ENCODE data around the gene USP7. TPM values are rescaled to one million over a fixed set of nuclear protein-coding genes. Genes with fewer than 3 reads are reported as not detected.

USP7 gene
- total and polyA plus RNA-seq, 8 donors = 70.4 to 159 (median 119) TPM

DNA sequence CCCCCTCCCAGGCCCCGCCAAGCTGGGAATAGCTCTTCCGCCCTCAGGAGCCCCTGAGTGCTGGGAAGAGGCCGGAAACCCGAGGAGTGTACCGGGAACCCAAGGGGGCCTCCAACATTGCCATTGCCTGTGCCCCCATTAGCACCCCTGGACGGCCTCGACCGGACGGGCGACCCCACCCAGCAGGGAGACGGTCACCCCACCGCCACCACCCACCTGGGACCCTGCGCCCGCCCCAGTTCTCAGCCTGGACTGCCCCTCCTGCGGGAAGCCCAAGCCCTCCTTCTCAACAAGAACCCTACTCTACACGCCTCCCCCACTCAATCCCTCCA is 96.9 kb downstream of the USP7 start:
- Histone ChIP-seq H3K4me1 (peaks cover 28 to 83% of the 10 kb centered on the region in 2 donors), H3K36me3 (no peaks in the 10 kb centered on the region), H3K9me3 (no peaks in the 10 kb centered on the region), H3K27me3 (no peaks in the 10 kb centered on the region), H3K27ac (peak overlapping the region; percentile 81 to 88), H3K4me3 (peak overlapping the region; percentile 42 to 87)
- no peak for TF ChIP-seq CTCF (IDR thresholded peaks at IDR 0.05)
- intact Hi-C loops (cut with DNase I) = no loop called here
- DNase-seq (peak in 1 of 4 donors; percentile 58), ATAC-seq (no peak)

DNA sequence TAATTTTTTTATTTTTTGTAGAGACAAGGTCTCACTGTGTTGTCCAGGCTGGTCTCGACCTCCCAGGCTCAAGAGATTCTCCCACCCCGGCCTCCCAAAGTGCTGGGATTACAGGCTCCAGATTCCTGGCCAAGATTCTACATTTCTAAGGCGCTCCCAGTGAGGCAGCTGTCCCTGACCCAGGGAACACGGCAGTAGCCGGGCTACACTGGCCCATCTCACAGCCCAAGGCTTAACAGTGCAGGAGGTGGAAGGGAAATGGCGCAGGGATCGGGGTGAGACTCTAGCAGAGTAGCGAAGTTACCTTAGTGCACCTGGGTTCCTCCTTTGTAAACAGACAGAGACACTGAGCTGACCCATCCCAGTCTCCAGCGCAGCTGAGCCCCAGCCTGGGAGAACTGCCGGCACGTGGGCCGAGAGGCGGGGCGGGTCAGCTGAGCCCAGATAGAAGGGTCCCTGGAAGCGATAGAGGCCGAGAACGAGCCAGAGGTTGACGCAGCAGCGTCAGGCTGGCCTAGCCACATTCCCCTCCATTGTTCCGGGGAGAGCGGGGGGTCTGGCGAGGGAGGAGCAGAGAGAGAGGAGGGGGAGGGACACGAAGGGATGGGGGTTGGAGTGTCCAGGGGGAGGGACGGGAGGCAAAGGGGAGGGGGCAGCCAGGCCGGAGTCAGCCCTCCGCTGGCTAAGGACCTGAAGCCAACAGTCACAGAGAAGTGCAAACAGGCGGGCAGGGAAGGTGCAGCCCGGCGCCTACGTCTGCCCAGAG is 97.4 kb downstream of the USP7 start:
- DNase-seq = peak in 3 of 4 donors; percentile 38 to 85 (median 76)
- intact Hi-C loops (cut with DNase I) = no loop called here
- H3K4me1 ChIP-seq = peaks cover 28 to 88% of the 10 kb centered on the region in 2 donors
- no peaks in the 10 kb centered on the region for H3K36me3 ChIP-seq
- H3K27me3 ChIP-seq = no peaks in the 10 kb centered on the region
- peak overlapping the region; percentile 42 to 87 for H3K4me3 ChIP-seq
- H3K27ac ChIP-seq = peak overlapping the region; percentile 81 to 88
- ATAC-seq = no peak
- H3K9me3 ChIP-seq = no peaks in the 10 kb centered on the region
- no peak for TF ChIP-seq CTCF (IDR thresholded peaks at IDR 0.05)

DNA sequence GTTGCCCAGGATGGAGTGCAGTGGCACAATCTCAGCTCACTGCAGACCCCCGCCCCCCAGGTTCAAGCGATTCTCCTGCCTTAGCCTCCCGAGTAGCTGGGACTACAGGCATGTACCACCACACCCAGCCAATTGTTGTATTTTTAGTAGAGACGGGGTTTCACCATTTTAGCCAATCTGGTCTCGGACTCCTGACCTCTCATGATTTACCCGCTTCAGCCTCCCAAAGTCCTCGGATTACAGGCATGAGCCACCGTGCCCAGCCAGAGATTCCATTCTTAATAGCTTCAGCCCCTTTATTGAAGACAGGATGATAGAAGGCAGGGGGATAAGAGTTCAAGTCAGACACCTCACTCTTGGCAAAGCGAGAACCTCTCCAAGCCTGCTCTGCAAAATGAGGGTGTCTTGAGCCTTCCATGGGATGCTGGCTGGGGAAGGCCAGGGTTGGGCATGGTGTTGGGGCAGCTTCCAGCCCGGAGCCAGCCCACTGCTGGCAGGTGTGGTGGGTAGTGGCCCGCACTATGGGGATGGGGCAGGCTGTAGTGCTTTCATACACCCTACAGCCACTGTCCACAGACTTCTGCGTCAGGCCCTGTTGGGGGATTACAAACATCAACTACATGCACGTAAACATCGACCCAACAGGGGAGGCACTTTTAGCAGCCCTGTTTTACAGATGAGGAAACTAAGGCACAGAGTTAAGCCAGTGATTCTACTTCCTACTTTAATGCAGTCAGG is 98.4 kb downstream of the USP7 start:
- intact Hi-C loops (cut with DNase I) = no loop called here
- TF ChIP-seq CTCF (IDR thresholded peaks at IDR 0.05) = no peak

DNA sequence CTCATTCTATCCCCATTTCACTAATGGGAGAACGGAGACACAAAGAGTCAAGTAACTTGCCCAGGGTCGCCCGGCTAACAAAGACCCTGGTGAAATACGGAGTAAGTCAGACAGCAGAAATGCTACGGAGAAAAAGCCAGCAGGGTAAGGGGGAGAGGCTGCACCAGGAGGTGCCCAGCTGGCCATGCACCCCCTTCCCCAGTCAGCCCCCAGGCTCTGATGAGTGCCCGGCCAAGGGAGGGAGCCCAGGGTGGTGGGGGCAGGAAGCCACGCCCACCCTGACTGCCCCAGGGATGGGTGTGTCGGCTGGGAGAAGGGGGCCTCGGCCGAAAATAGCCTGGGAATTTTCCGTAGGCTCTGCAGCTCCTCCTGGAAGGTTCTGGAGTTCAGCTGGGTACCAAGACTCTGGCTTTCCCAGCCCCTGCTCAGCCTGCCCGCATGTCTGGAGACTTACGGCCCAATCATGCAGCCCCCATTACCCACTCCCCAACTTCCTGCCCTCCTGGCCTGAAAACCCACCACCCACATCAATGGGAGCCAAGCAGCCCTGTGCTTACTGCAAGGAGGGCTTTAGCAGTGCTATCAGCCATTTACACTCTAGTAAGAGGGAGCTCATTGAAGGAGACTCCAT is 99.1 kb downstream of the USP7 start:
- Histone ChIP-seq H3K9me3 (no peaks in the 10 kb centered on the region), H3K4me1 (peaks cover 33 to 87% of the 10 kb centered on the region in 2 donors), H3K27me3 (no peaks in the 10 kb centered on the region), H3K4me3 (peak overlapping the region in 1 of 2 donors; percentile 13), H3K36me3 (no peaks in the 10 kb centered on the region), H3K27ac (peak overlapping the region; percentile 61 to 81)
- DNase-seq (peak in 1 of 4 donors; percentile 50), ATAC-seq (no peak)
- TF ChIP-seq CTCF (IDR thresholded peaks at IDR 0.05) = no peak
- intact Hi-C loops (cut with DNase I) = no loop called here

More for the DNA sequence above, 98.4 kb downstream of the USP7 start:
- Histone ChIP-seq H3K27me3 (no peaks in the 10 kb centered on the region), H3K9me3 (no peaks in the 10 kb centered on the region), H3K4me3 (peak overlapping the region in 1 of 2 donors; percentile 13), H3K27ac (peak overlapping the region; percentile 61 to 81), H3K4me1 (peaks cover 33 to 87% of the 10 kb centered on the region in 2 donors), H3K36me3 (no peaks in the 10 kb centered on the region)
- ATAC-seq = no peak
- peak in 1 of 4 donors; percentile 52 for DNase-seq
